GM23338 (cell line): ENCODE results near the gene AKR1C1. TPM values are rescaled to one million over a fixed set of nuclear protein-coding genes. Genes with fewer than 3 reads are reported as not detected.
"Not testable (repeated sequence)": the region's sequence is repeated elsewhere in the genome, so short reads cannot be mapped to it uniquely, and the experiment has no call there.

Source experiments
- ATAC-seq: fragments of 200-7000 bp; cut with Tn5 transposase; 3 replicates; pipeline ENCODE4 v1.9.1; 2020
- DNase-seq: peaks from one replicate; pipeline ENCODE4 v3.0.0-alpha.2; 2015; ENCODE audit warnings: low spot score
- H2AFZ ChIP-seq: fragments of 200-600 bp; sonication (generic); 2 replicates; pipeline ENCODE4 v1.8.0; 2016; ENCODE audit warnings: antibody characterized with exemption, mild to moderate bottlenecking, moderate library complexity
- H3F3A ChIP-seq: fragments of 200-600 bp; sonication (generic); replicated peaks from 2 replicates; pipeline ENCODE4 v1.8.0; 2017; ENCODE audit warnings: antibody characterized with exemption, mixed run types, low read depth
- H3K27ac ChIP-seq: fragments of 200-600 bp; sonication (generic); 2 replicates; pipeline ENCODE4 v1.6.1; 2016; ENCODE audit warnings: low read depth
- H3K27me3 ChIP-seq: fragments of 200-600 bp; sonication (generic); 2 replicates; pipeline ENCODE4 v1.8.0; 2016; ENCODE audit warnings: mild to moderate bottlenecking, mixed run types, moderate library complexity; ENCODE audit not compliant: insufficient read depth
- H3K36me3 ChIP-seq: fragments of 200-600 bp; sonication (generic); 2 replicates; pipeline ENCODE4 v1.8.0; 2016; ENCODE audit warnings: mild to moderate bottlenecking; ENCODE audit not compliant: insufficient read depth
- H3K4me1 ChIP-seq: fragments of 200-600 bp; sonication (generic); 2 replicates; pipeline ENCODE4 v1.8.0; 2016; ENCODE audit warnings: mild to moderate bottlenecking, moderate library complexity; ENCODE audit not compliant: insufficient read depth
- H3K4me2 ChIP-seq: fragments of 200-600 bp; sonication (generic); 2 replicates; pipeline ENCODE4 v1.7.1; 2017; ENCODE audit warnings: mixed run types
- H3K4me3 ChIP-seq: fragments of 200-600 bp; sonication (generic); 2 replicates; pipeline ENCODE4 v1.6.1; 2016; ENCODE audit warnings: mixed run types
- H3K79me2 ChIP-seq: fragments of 200-600 bp; sonication (generic); replicated peaks from 2 replicates; pipeline ENCODE4 v1.8.0; 2017; ENCODE audit warnings: mild to moderate bottlenecking; ENCODE audit not compliant: insufficient read depth
- H3K9me2 ChIP-seq: fragments of 200-600 bp; sonication (generic); 2 replicates; pipeline ENCODE4 v1.8.0; 2017; ENCODE audit not compliant: insufficient read depth
- H4K20me1 ChIP-seq: fragments of 200-600 bp; sonication (generic); replicated peaks from 2 replicates; pipeline ENCODE4 v1.8.0; 2017; ENCODE audit warnings: mild to moderate bottlenecking; ENCODE audit not compliant: insufficient read depth
- H3K27ac Mint-ChIP-seq: 2 replicates; pipeline ENCODE4 v1.8.0; 2020; ENCODE audit warnings: inconsistent platforms, mild to moderate bottlenecking, moderate library complexity, mixed read lengths
- H3K27me3 Mint-ChIP-seq: 3 replicates; pipeline ENCODE4 v1.8.0; 2022; ENCODE audit warnings: low read depth, mild to moderate bottlenecking, moderate library complexity, mixed read lengths, inconsistent platforms; ENCODE audit not compliant: insufficient read depth, poor library complexity
- H3K36me3 Mint-ChIP-seq: 3 replicates; pipeline ENCODE4 v1.8.0; 2021; ENCODE audit warnings: low read depth, mild to moderate bottlenecking, inconsistent platforms, moderate library complexity, mixed read lengths
- H3K4me1 Mint-ChIP-seq: 3 replicates; pipeline ENCODE4 v1.8.0; 2020; ENCODE audit warnings: mild to moderate bottlenecking, inconsistent platforms, mixed read lengths
- H3K4me3 Mint-ChIP-seq: 3 replicates; pipeline ENCODE4 v1.8.0; 2021; ENCODE audit warnings: moderate library complexity, mild to moderate bottlenecking, inconsistent platforms, mixed read lengths
- H3K9me3 Mint-ChIP-seq: 3 replicates; pipeline ENCODE4 v1.8.0; 2020; ENCODE audit warnings: moderate library complexity, mild to moderate bottlenecking, inconsistent platforms, mixed read lengths
- CTCF ChIP-seq, 2 experiments: fragments of 200-600 bp in 1 of 2; sonication (generic) in 1 of 2; conservative IDR thresholded peaks; 2 replicates each; pipeline versions ENCODE4 v1.5.1 to v1.6.1; 2016 to 2017; ENCODE audit warnings: antibody characterized with exemption in 2 of 2, low read depth in 2 of 2, mild to moderate bottlenecking in 2 of 2, moderate library complexity in 1 of 2
- ETS1 ChIP-seq: IDR thresholded peaks from 2 replicates; pipeline ENCODE4 v1.6.1; 2016; ENCODE audit warnings: antibody characterized with exemption
- EZH2phosphoT487 ChIP-seq: fragments of 200-600 bp; sonication (generic); IDR thresholded peaks from one replicate; pipeline ENCODE4 v1.8.1; 2018; ENCODE audit warnings: antibody characterized with exemption; ENCODE audit not compliant: unreplicated experiment
- NANOG ChIP-seq: IDR thresholded peaks from 2 replicates; pipeline ENCODE4 v1.6.1; 2016; ENCODE audit warnings: antibody characterized with exemption, borderline replicate concordance
- POLR2AphosphoS5 ChIP-seq: IDR thresholded peaks from 2 replicates; pipeline ENCODE4 v1.6.1; 2016; ENCODE audit warnings: antibody characterized with exemption, low read depth
- STAT1 ChIP-seq: IDR thresholded peaks from one replicate; pipeline ENCODE4 v1.6.1; 2016; ENCODE audit warnings: antibody characterized with exemption; ENCODE audit not compliant: unreplicated experiment
- ZNF331 ChIP-seq: fragments of 250-450 bp; sonication (Bioruptor Pico); IDR thresholded peaks from 2 replicates; pipeline ENCODE4 v1.5.0; 2020; ENCODE audit warnings: low read depth, mild to moderate bottlenecking, moderate library complexity
- polyA plus RNA-seq: library from polyadenylated mRNA; unstranded; fragments of >200 nt; fragmentation: Nextera tagmentation; extraction: Ambion mirVana; gene quantifications from 2 replicates; pipeline ENCODE4 v1.2.1, GENCODE V29; 2016
- total RNA-seq: library from RNA; depleted of rRNA; stranded (reverse); fragments of >200 nt; shearing (Covaris generic); gene quantifications from 2 replicates; pipeline ENCODE4 v1.2.3, GENCODE V29; 2014
- TF ChIP-seq, protein P1 (sequence below): fragments of 250-450 bp; sonication (Bioruptor Pico); IDR thresholded peaks from 2 replicates; pipeline ENCODE4 v1.5.0; 2020; ENCODE audit warnings: mild to moderate bottlenecking, moderate library complexity

Gene AKR1C1
- total and polyA plus RNA-seq, 2 experiments from 2014 or later = 2.6 to 5.1 TPM

DNA sequence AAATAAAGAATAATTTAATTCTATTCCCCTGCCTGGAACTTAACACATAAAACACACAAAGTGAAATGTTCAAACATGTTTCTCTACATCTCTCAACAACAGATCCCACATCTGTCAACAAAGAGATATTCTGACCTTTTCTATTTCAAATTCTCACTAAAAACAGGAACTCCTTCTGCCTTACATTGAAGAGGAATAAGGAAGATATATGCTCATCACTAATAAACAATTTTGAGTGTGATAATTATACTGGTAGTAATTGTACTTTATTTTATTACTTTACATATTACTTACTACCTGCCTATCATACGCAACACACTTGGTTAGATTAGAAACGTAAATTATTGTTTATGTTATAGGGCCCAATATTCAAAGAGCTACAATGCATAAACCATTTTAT, 27.0 kb downstream of the AKR1C1 start:
- Histone ChIP-seq H4K20me1 (no peaks in the 10 kb centered on the region), H3K4me3 (no peak overlapping the region), H3K27me3 (no peaks in the 10 kb centered on the region), H3K4me2 (no peak overlapping the region), H2AFZ (no peak overlapping the region), H3K79me2 (no peaks in the 10 kb centered on the region), H3K4me1 (no peaks in the 10 kb centered on the region), H3K27ac (no peak overlapping the region), H3F3A (no peaks in the 10 kb centered on the region), H3K9me2 (no peaks in the 10 kb centered on the region), H3K36me3 (no peaks in the 10 kb centered on the region)
- no peak for TF ChIP-seq ZNF331
- TF ChIP-seq, protein P1, sequence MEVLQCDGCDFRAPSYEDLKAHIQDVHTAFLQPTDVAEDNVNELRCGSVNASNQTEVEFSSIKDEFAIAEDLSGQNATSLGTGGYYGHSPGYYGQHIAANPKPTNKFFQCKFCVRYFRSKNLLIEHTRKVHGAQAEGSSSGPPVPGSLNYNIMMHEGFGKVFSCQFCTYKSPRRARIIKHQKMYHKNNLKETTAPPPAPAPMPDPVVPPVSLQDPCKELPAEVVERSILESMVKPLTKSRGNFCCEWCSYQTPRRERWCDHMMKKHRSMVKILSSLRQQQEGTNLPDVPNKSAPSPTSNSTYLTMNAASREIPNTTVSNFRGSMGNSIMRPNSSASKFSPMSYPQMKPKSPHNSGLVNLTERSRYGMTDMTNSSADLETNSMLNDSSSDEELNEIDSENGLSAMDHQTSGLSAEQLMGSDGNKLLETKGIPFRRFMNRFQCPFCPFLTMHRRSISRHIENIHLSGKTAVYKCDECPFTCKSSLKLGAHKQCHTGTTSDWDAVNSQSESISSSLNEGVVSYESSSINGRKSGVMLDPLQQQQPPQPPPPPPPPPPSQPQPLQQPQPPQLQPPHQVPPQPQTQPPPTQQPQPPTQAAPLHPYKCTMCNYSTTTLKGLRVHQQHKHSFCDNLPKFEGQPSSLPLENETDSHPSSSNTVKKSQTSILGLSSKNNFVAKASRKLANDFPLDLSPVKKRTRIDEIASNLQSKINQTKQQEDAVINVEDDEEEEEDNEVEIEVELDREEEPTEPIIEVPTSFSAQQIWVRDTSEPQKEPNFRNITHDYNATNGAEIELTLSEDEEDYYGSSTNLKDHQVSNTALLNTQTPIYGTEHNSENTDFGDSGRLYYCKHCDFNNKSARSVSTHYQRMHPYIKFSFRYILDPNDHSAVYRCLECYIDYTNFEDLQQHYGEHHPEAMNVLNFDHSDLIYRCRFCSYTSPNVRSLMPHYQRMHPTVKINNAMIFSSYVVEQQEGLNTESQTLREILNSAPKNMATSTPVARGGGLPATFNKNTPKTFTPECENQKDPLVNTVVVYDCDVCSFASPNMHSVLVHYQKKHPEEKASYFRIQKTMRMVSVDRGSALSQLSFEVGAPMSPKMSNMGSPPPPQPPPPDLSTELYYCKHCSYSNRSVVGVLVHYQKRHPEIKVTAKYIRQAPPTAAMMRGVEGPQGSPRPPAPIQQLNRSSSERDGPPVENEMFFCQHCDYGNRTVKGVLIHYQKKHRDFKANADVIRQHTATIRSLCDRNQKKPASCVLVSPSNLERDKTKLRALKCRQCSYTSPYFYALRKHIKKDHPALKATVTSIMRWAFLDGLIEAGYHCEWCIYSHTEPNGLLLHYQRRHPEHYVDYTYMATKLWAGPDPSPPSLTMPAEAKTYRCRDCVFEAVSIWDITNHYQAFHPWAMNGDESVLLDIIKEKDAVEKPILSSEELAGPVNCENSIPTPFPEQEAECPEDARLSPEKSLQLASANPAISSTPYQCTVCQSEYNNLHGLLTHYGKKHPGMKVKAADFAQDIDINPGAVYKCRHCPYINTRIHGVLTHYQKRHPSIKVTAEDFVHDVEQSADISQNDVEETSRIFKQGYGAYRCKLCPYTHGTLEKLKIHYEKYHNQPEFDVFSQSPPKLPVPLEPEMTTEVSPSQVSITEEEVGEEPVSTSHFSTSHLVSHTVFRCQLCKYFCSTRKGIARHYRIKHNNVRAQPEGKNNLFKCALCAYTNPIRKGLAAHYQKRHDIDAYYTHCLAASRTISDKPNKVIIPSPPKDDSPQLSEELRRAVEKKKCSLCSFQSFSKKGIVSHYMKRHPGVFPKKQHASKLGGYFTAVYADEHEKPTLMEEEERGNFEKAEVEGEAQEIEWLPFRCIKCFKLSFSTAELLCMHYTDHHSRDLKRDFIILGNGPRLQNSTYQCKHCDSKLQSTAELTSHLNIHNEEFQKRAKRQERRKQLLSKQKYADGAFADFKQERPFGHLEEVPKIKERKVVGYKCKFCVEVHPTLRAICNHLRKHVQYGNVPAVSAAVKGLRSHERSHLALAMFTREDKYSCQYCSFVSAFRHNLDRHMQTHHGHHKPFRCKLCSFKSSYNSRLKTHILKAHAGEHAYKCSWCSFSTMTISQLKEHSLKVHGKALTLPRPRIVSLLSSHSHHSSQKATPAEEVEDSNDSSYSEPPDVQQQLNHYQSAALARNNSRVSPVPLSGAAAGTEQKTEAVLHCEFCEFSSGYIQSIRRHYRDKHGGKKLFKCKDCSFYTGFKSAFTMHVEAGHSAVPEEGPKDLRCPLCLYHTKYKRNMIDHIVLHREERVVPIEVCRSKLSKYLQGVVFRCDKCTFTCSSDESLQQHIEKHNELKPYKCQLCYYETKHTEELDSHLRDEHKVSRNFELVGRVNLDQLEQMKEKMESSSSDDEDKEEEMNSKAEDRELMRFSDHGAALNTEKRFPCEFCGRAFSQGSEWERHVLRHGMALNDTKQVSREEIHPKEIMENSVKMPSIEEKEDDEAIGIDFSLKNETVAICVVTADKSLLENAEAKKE (CRISPR knock-in tag) = no peak
- no peak for TF ChIP-seq NANOG
- TF ChIP-seq ETS1 = no peak
- no peak for TF ChIP-seq STAT1
- no peak for TF ChIP-seq CTCF (conservative IDR thresholded peaks at IDR 0.05; ENCODE audit: low read depth in 2 of 2)
- no peak for TF ChIP-seq EZH2phosphoT487
- no peak for TF ChIP-seq POLR2AphosphoS5
- ATAC-seq (no peak), DNase-seq (no peak)
- Mint-ChIP-seq H3K27ac (no peak overlapping the region), H3K36me3 (no peaks in the 10 kb centered on the region), H3K27me3 (no peaks in the 10 kb centered on the region), H3K4me3 (no peak overlapping the region), H3K9me3 (0 out of 3 replicates have a peak, but pooled peaks cover 3% of the 10 kb centered on the region), H3K4me1 (no peaks in the 10 kb centered on the region)

DNA sequence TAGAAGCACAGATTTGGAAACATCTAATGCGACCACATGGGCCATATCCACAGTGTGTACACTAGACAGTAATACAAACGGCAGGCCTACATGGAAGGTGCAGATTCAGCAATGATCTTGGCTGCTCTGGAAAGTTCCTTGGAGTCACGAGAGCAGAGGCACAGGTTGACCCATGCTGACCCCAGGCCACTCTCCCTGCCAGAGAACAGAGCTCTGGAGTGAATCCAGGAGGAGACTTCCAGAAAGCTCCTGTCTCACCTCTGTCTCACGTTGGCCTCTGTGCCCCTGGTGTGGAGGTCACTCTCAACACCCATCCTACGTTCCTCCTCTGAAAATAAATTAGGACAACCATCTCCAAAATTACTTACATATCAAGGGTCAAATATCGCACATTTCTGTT, 28.2 kb downstream of the AKR1C1 start:
- H3K36me3 ChIP-seq, H3K4me2 ChIP-seq, H3K27ac Mint-ChIP-seq, H3K4me3 Mint-ChIP-seq, H3K79me2 ChIP-seq, H4K20me1 ChIP-seq, H3K9me2 ChIP-seq, H3K36me3 Mint-ChIP-seq, H3F3A ChIP-seq, H3K4me1 Mint-ChIP-seq, H3K27me3 ChIP-seq, H3K9me3 Mint-ChIP-seq, H3K27me3 Mint-ChIP-seq, H2AFZ ChIP-seq, H3K4me1 ChIP-seq, H3K27ac ChIP-seq, ATAC-seq, H3K4me3 ChIP-seq, DNase-seq: not testable (repeated sequence)

DNA sequence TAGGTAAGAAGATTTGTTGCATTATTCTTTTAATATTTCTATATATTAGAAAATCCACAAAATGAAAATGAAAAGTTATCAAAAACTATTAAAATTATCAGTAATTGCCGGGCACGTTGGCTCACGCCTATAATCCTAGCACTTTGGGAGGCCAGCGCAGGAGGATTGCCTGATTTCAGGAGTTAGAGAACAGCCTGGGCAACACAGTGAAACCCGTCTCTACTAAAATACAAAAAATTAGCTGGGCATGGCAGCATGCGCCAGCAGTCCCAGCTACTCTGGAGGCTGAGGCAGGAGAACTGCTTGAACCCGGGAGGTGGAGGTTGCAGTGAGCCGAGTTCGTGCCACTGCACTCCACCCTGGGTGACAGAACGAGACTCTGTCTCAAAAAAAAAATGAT, 29.3 kb downstream of the AKR1C1 start:
- H3K9me3 Mint-ChIP-seq, H3K27ac Mint-ChIP-seq, H3K27me3 Mint-ChIP-seq, H3K36me3 ChIP-seq, H2AFZ ChIP-seq, H3K27ac ChIP-seq, H3K4me3 Mint-ChIP-seq, DNase-seq, H3K36me3 Mint-ChIP-seq, H3K4me1 ChIP-seq, H3K79me2 ChIP-seq, H3F3A ChIP-seq, H3K4me2 ChIP-seq, H3K4me3 ChIP-seq, ATAC-seq, H3K27me3 ChIP-seq, H3K4me1 Mint-ChIP-seq, H4K20me1 ChIP-seq, H3K9me2 ChIP-seq: not testable (repeated sequence)
